Left ventricle myocardium inferior (tissue), 1 donor: ENCODE results near the gene SMIM24. TPM values are rescaled to one million over a fixed set of nuclear protein-coding genes. Genes with fewer than 3 reads are reported as not detected.
A peak's percentile ranks its signal among the peaks of the same experiment; 100 is the strongest.
"Not testable (repeated sequence)": the region's sequence is repeated elsewhere in the genome, so short reads cannot be mapped to it uniquely, and the experiment has no call there.

Experiments used
- DNase-seq: peaks from one replicate; pipeline ENCODE4 v3.0.0-alpha.2; 2020
- H3K27ac ChIP-seq: fragments of 200-600 bp; replicated peaks from 2 replicates; pipeline ENCODE4 v1.8.0; 2021
- H3K27me3 ChIP-seq: fragments of 200-600 bp; 2 replicates; pipeline ENCODE4 v1.8.0; 2021; ENCODE audit warnings: low read depth
- H3K36me3 ChIP-seq: fragments of 200-600 bp; 2 replicates; pipeline ENCODE4 v1.8.0; 2021
- H3K4me1 ChIP-seq: fragments of 200-600 bp; 2 replicates; pipeline ENCODE4 v1.8.0; 2021
- H3K4me3 ChIP-seq: fragments of 200-600 bp; 2 replicates; pipeline ENCODE4 v1.8.0; 2021; ENCODE audit warnings: mild to moderate bottlenecking, moderate library complexity
- H3K9me3 ChIP-seq: fragments of 200-600 bp; replicated peaks from 2 replicates; pipeline ENCODE4 v1.8.0; 2021
- CTCF ChIP-seq: fragments of 200-600 bp; IDR thresholded peaks from 2 replicates; pipeline ENCODE4 v1.8.0; 2021; ENCODE audit warnings: antibody characterized with exemption, mild to moderate bottlenecking, borderline replicate concordance
- intact Hi-C: fragments of 100-400 bp; cut with micrococcal nuclease; formaldehyde crosslinking; loops from one replicate; pipeline ENCODE4 v1.11.0; 2022
- total RNA-seq: library from RNA; stranded (reverse); fragmentation: NEBNext Ultra II Directional; extraction: Animal tissue kit (Norgen Biotek cat#: 25700); gene quantifications from one replicate; pipeline ENCODE4 v1.2.1, GENCODE V29; 2021
- donor health status: DM: no; HTN: yes; CAD: no; lungs with severe emphysema.

The SMIM24 gene
- total RNA-seq, 1 donor from 2014 or later = not detected

- intact Hi-C loops = no loop called here
- no peak overlapping the region for H3K4me3 ChIP-seq
- no peaks in the 10 kb centered on the region for H3K9me3 ChIP-seq
- H3K27ac ChIP-seq = peak overlapping the region; percentile 90
- H3K27me3 ChIP-seq = no peaks in the 10 kb centered on the region
- DNase-seq = no peak
- peaks cover 66% of the 10 kb centered on the region for H3K36me3 ChIP-seq
- H3K4me1 ChIP-seq = peaks cover 50% of the 10 kb centered on the region
- no peak for TF ChIP-seq CTCF
Observed at GRCh38 chr19:3455960-3456601, 24.2 kb downstream of the SMIM24 start.

GRCh38 chr19:3455393-3455955 lies 24.9 kb downstream of the SMIM24 start:
- intact Hi-C loops = no loop called here
- H3K36me3 ChIP-seq = peaks cover 63% of the 10 kb centered on the region
- H3K27ac ChIP-seq = no peak overlapping the region
- no peak for TF ChIP-seq CTCF
- no peaks in the 10 kb centered on the region for H3K9me3 ChIP-seq
- H3K4me1 ChIP-seq = peaks cover 56% of the 10 kb centered on the region
- DNase-seq = no peak
- no peak overlapping the region for H3K4me3 ChIP-seq
- H3K27me3 ChIP-seq = no peaks in the 10 kb centered on the region

- H3K4me3 ChIP-seq = no peak overlapping the region
- no peaks in the 10 kb centered on the region for H3K27me3 ChIP-seq
- no peak overlapping the region for H3K27ac ChIP-seq
- no peaks in the 10 kb centered on the region for H3K9me3 ChIP-seq
- intact Hi-C loops = no loop called here
- peaks cover 67% of the 10 kb centered on the region for H3K36me3 ChIP-seq
- H3K4me1 ChIP-seq = peaks cover 53% of the 10 kb centered on the region
- TF ChIP-seq CTCF = no peak
- DNase-seq = no peak
Observed at GRCh38 chr19:3454656-3455392, 25.5 kb downstream of the SMIM24 start.

- intact Hi-C loops = no loop called here
- H3K27me3 ChIP-seq = no peaks in the 10 kb centered on the region
- no peaks in the 10 kb centered on the region for H3K9me3 ChIP-seq
- no peak overlapping the region for H3K27ac ChIP-seq
- DNase-seq = no peak
- no peak overlapping the region for H3K4me3 ChIP-seq
- peaks cover 77% of the 10 kb centered on the region for H3K36me3 ChIP-seq
- peaks cover 43% of the 10 kb centered on the region for H3K4me1 ChIP-seq
- TF ChIP-seq CTCF = no peak
Observed at GRCh38 chr19:3453840-3454239, 26.5 kb downstream of the SMIM24 start.

- H3K9me3 ChIP-seq, DNase-seq, H3K27me3 ChIP-seq, H3K27ac ChIP-seq, intact Hi-C loops, H3K4me3 ChIP-seq: not testable (repeated sequence)
- peaks cover 86% of the 10 kb centered on the region for H3K36me3 ChIP-seq
- peaks cover 33% of the 10 kb centered on the region for H3K4me1 ChIP-seq
Observed at GRCh38 chr19:3452942-3453214, 27.4 kb downstream of the SMIM24 start.

- no peak for TF ChIP-seq CTCF
- no peaks in the 10 kb centered on the region for H3K9me3 ChIP-seq
- DNase-seq = no peak
- H3K4me3 ChIP-seq = no peak overlapping the region
- H3K27me3 ChIP-seq = no peaks in the 10 kb centered on the region
- H3K36me3 ChIP-seq = peaks cover 86% of the 10 kb centered on the region
- H3K4me1 ChIP-seq = peaks cover 28% of the 10 kb centered on the region
- intact Hi-C loops = no loop called here
- H3K27ac ChIP-seq = peak overlapping the region; percentile 84
Observed at GRCh38 chr19:3452171-3452941, 28.0 kb downstream of the SMIM24 start.
